Pancreas (tissue), 10 donors: Measurements from ENCODE around the gene PIK3CB. TPM values are rescaled to one million over a fixed set of nuclear protein-coding genes. Genes with fewer than 3 reads are reported as not detected.
A peak's percentile ranks its signal among the peaks of the same experiment; 100 is the strongest.

Experiments
- ATAC-seq, 4 donors: fragments of 200-7000 bp; cut with Tn5 transposase; one replicate each; pipeline versions ENCODE4 v1.8.0 to v1.9.1; 2020; ENCODE audit warnings: mild to moderate bottlenecking in 4 of 4, moderate library complexity in 4 of 4
- DNase-seq, 6 donors: peaks; one replicate each; pipeline ENCODE4 v3.0.0-alpha.2; 2020
- FAIRE-seq: peaks from 2 replicates; lab custom pipeline; 2012; peaks lifted over from hg19 to GRCh38; lab: Jason Lieb, UNC
- H3K27ac ChIP-seq, 4 donors: fragments of 200-600 bp; sonication (generic); 1 replicate in 3 of 4; 2 replicates in 1 of 4; pipeline versions ENCODE4 v1.5.0 to v1.8.0; 2020
- H3K27me3 ChIP-seq, 4 donors: fragments of 200-600 bp; one replicate each; pipeline ENCODE4 v1.8.0; 2021
- H3K36me3 ChIP-seq, 3 donors: fragments of 200-600 bp; sonication (generic) in 1 of 3; one replicate each; pipeline versions ENCODE4 v1.5.0 to v1.8.0; 2020 to 2021
- H3K4me1 ChIP-seq, 3 donors: fragments of 200-600 bp; one replicate each; pipeline ENCODE4 v1.8.0; 2021
- H3K4me3 ChIP-seq, 4 donors: fragments of 200-600 bp; sonication (generic) in 2 of 4; one replicate each; pipeline versions ENCODE4 v1.5.0 to v1.8.0; 2020 to 2021
- H3K9me3 ChIP-seq, 4 donors: fragments of 200-600 bp; one replicate each; pipeline ENCODE4 v1.8.0; 2021
- WGBS, 2 donors: extraction: QIAGEN DNeasy Blood & Tissue Kit; methylation state at CpG; one replicate each; pipeline ENCODE4 v1.1.7; 2013; 5-methylcytosine and 5-hydroxymethylcytosine counted together
- intact Hi-C, 3 donors: fragments of 100-400 bp; cut with DNase I; formaldehyde crosslinking; loops; one replicate each; pipeline versions ENCODE4 v1.11.1 to v1.14.2; 2022
- polyA plus RNA-seq, 2 donors: library from polyadenylated mRNA; stranded (reverse); fragments of 200-250 nt; gene quantifications; one replicate each; pipeline ENCODE4 v1.2.3, GENCODE V29; 2013
- total RNA-seq, 6 donors: library from RNA; stranded (reverse); fragmentation: NEBNext Ultra II Directional in 4 of 6; extraction: Animal tissue kit (Norgen Biotek cat#: 25700) in 4 of 6; gene quantifications; one replicate each; pipeline versions ENCODE4 v1.2.1 to v1.2.4, GENCODE V29; 2021 to 2023
- TF ChIP-seq, protein P1 (sequence below), 4 donors: fragments of 200-600 bp; sonication (generic) in 3 of 4; IDR thresholded peaks; one replicate each; pipeline versions ENCODE4 v1.5.0 to v1.8.0; 2021; ENCODE audit warnings: antibody characterized with exemption in 4 of 4
- donor health status: healthy with polysubstance abuse.
- donor health status: DM: no; HTN: no; CAD: no; lungs with moderate emphysema.
- donor health status: DM: no; HTN: no; CAD: no.
- donor health status: control.
- donor health status: control.
- donor health status: Bipolar disorder and iron deficiency.
- donor health status: DM: yes; HTN: yes; CAD: no.
- donor health status: DM: no; HTN: no; CAD: no.
- donor health status: DM: no; HTN: no; CAD: no.
- donor health status: DM: yes; HTN: yes; CAD: no.

The PIK3CB gene
- total and polyA plus RNA-seq, 8 donors, result 8.2 to 36.4 (median 24.4) TPM

DNA sequence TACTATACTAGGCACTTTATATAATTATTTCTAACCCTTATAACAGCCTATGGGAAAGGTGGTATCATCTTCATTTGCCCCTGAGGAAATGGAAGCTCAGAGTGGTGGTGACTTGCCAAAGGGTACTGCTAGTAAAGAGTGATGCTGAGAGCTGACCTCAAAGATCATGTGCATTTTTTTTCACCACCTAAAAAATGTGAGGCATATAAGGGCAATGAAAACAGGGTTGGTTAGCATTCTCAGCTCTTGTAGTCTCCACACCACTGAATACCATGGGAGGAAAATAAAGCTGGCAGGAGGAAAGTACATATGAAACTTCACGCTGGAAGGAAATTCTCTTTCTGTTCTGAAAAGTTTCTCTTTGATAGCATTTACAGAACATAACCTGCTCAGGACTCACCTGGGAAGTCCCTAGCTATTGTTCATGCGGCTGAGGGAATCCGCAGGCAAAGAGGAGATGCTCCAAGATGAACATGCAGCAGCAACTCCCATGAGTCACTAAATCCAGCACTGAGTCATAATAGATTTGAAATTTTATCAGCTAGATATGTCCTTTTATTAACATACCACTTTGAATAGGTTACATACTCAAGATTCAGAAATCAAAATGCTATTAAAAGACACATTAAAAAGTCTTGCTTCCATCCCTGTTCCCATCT lies 208.9 kb downstream of the PIK3CB start:
- no peaks in the 10 kb centered on the region for H3K9me3 ChIP-seq
- peaks cover 0 to 8% (median 0%) of the 10 kb centered on the region in 3 donors for H3K36me3 ChIP-seq
- H3K4me1 ChIP-seq, result no peaks in the 10 kb centered on the region
- FAIRE-seq, result no peak
- DNase-seq, result no peak
- TF ChIP-seq, protein P1, sequence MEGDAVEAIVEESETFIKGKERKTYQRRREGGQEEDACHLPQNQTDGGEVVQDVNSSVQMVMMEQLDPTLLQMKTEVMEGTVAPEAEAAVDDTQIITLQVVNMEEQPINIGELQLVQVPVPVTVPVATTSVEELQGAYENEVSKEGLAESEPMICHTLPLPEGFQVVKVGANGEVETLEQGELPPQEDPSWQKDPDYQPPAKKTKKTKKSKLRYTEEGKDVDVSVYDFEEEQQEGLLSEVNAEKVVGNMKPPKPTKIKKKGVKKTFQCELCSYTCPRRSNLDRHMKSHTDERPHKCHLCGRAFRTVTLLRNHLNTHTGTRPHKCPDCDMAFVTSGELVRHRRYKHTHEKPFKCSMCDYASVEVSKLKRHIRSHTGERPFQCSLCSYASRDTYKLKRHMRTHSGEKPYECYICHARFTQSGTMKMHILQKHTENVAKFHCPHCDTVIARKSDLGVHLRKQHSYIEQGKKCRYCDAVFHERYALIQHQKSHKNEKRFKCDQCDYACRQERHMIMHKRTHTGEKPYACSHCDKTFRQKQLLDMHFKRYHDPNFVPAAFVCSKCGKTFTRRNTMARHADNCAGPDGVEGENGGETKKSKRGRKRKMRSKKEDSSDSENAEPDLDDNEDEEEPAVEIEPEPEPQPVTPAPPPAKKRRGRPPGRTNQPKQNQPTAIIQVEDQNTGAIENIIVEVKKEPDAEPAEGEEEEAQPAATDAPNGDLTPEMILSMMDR (IDR thresholded peaks at IDR 0.05), result no peak
- 92 to 97% methylated on average over 3 of the region's 3 CpGs for whole genome bisulfite sequencing, 2 donors
- no peak overlapping the region for H3K27ac ChIP-seq
- H3K4me3 ChIP-seq, result no peak overlapping the region
- H3K27me3 ChIP-seq, result no peaks in the 10 kb centered on the region
- intact Hi-C loops, result no loop called here
- ATAC-seq, result no peak

GRCh38 chr3:138624518-138624917 lies 210.2 kb downstream of the PIK3CB start:
- FAIRE-seq, result no peak
- intact Hi-C loops, result no loop called here

DNA sequence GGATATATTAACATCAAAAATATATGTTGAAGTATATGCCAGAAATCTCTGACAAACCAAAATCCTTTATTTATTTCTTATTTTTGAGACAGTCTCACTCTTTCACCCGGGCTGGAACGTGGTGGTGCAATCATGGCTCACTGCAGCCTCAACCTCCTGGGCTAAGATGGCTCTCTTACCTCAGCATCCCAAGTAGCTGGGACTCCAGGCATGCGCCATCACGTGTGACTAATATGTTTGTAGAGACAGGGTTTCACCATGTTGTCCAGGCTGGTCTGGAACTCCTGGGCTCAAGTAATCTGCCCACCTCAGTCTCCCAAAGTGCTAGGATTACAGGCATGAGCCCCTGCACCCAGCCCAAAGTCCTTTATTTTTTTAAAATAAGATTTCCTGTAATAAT lies 214.3 kb downstream of the PIK3CB start:
- TF ChIP-seq, protein P1 (IDR thresholded peaks at IDR 0.05), result no peak
- H3K27ac ChIP-seq, result no peak overlapping the region
- no peak for DNase-seq
- H3K4me1 ChIP-seq, result peaks cover 0 to 10% (median 0%) of the 10 kb centered on the region in 3 donors
- ATAC-seq, result no peak
- H3K36me3 ChIP-seq, result no peaks in the 10 kb centered on the region
- intact Hi-C loops, result no loop called here
- no peaks in the 10 kb centered on the region for H3K27me3 ChIP-seq
- no peak for FAIRE-seq
- H3K9me3 ChIP-seq, result no peaks in the 10 kb centered on the region
- no peak overlapping the region for H3K4me3 ChIP-seq
- 88 to 94% methylated on average over 4 of the region's 4 CpGs for WGBS, 2 donors

More at GRCh38 chr3:138624518-138624917, 210.2 kb downstream of the PIK3CB start:
- peaks cover 0 to 2% (median 0%) of the 10 kb centered on the region in 3 donors for H3K36me3 ChIP-seq
- no peak overlapping the region for H3K4me3 ChIP-seq
- no peaks in the 10 kb centered on the region for H3K9me3 ChIP-seq
- H3K27me3 ChIP-seq, result no peaks in the 10 kb centered on the region
- TF ChIP-seq, protein P1 (IDR thresholded peaks at IDR 0.05), result no peak
- DNase-seq (no peak), ATAC-seq (no peak)
- H3K4me1 ChIP-seq, result peaks cover 0 to under 1% (median 0%) of the 10 kb centered on the region in 3 donors
- H3K27ac ChIP-seq, result no peak overlapping the region

GRCh38 chr3:138615462-138615861 lies 219.3 kb downstream of the PIK3CB start:
- TF ChIP-seq, protein P1 (IDR thresholded peaks at IDR 0.05), result no peak

GRCh38 chr3:138609898-138610266 lies 224.8 kb downstream of the PIK3CB start:
- no peak for FAIRE-seq
- intact Hi-C loops, result no loop called here

More at GRCh38 chr3:138615462-138615861, 219.3 kb downstream of the PIK3CB start:
- Histone ChIP-seq H3K4me1 (peaks cover 0 to 12% (median 3%) of the 10 kb centered on the region in 3 donors), H3K27ac (no peak overlapping the region), H3K9me3 (no peaks in the 10 kb centered on the region), H3K4me3 (no peak overlapping the region), H3K27me3 (no peaks in the 10 kb centered on the region), H3K36me3 (no peaks in the 10 kb centered on the region)
- intact Hi-C loops, result no loop called here
- 66 to 76% methylated on average over 1 of the region's 1 CpG for WGBS, 2 donors
- FAIRE-seq (no peak), DNase-seq (no peak), ATAC-seq (no peak)

More at GRCh38 chr3:138609898-138610266, 224.8 kb downstream of the PIK3CB start:
- Histone ChIP-seq H3K27ac (peak overlapping the region in 3 of 4 donors; percentile 10 to 98 (median 97)), H3K9me3 (no peaks in the 10 kb centered on the region), H3K27me3 (no peaks in the 10 kb centered on the region), H3K4me1 (peaks cover 0 to 19% (median 3%) of the 10 kb centered on the region in 3 donors), H3K36me3 (no peaks in the 10 kb centered on the region), H3K4me3 (peak overlapping the region in 2 of 4 donors; percentile 67 to 75)
- TF ChIP-seq, protein P1 (IDR thresholded peaks at IDR 0.05), result no peak
- DNase-seq (no peak), ATAC-seq (no peak)
- 60 to 69% methylated on average over 6 of the region's 6 CpGs for WGBS, 2 donors
